Measurements from ENCODE around the gene IL1A.

The IL1A gene

GRCh38 chr2:112792419-112792818 is 8.1 kb upstream of the IL1A start:
- no peaks in the 10 kb centered on the region for H3K79me2 ChIP-seq (ENCODE audit: insufficient read depth, low read length)
- DNase-seq (no peak), ATAC-seq (ENCODE audit: insufficient read depth, low read depth) (no peak)
- H3K27me3 ChIP-seq (ENCODE audit: insufficient read depth, low read length, poor library complexity) = no peaks in the 10 kb centered on the region
- no peak overlapping the region for H3K9ac ChIP-seq (ENCODE audit: low read depth, low read length)
- no peaks in the 10 kb centered on the region for H4K20me1 ChIP-seq (ENCODE audit: insufficient read depth, low read length)
- H3K4me1 ChIP-seq (ENCODE audit: insufficient read depth, low read length) = peaks cover 3% of the 10 kb centered on the region; the same call in 1 of the 2 replicates
- H3K9me3 ChIP-seq (ENCODE audit: insufficient read depth, low read length, severe bottlenecking) = no peaks in the 10 kb centered on the region
- no peaks in the 10 kb centered on the region for H3K36me3 ChIP-seq (ENCODE audit: insufficient read depth, low read length)
- no peak overlapping the region for H3K4me3 ChIP-seq (ENCODE audit: low read depth in 1 of 2, low read length in 2 of 2)
- H3K4me2 ChIP-seq (ENCODE audit: insufficient read depth, low read length) = no peak overlapping the region
- H2AFZ ChIP-seq (ENCODE audit: low read depth, low read length) = no peak overlapping the region
- no peak overlapping the region for H3K27ac ChIP-seq (ENCODE audit: low read length)
- TF ChIP-seq EZH2 (IDR thresholded peaks at IDR 0.05; ENCODE audit: borderline replicate concordance, low read depth, low read length, severe bottlenecking) (no peak), CTCF (IDR thresholded peaks at IDR 0.05; ENCODE audit: borderline replicate concordance, extremely low read depth, low read length, poor library complexity, severe bottlenecking) (no peak)

GRCh38 chr2:112791693-112792230 is 7.5 kb upstream of the IL1A start:
- Histone ChIP-seq H3K79me2 (ENCODE audit: insufficient read depth, low read length) (no peaks in the 10 kb centered on the region), H2AFZ (ENCODE audit: low read depth, low read length) (no peak overlapping the region), H3K36me3 (ENCODE audit: insufficient read depth, low read length) (no peaks in the 10 kb centered on the region), H3K4me3 (ENCODE audit: low read depth in 1 of 2, low read length in 2 of 2) (no peak overlapping the region), H3K9ac (ENCODE audit: low read depth, low read length) (no peak overlapping the region), H3K9me3 (ENCODE audit: insufficient read depth, low read length, severe bottlenecking) (no peaks in the 10 kb centered on the region), H3K4me2 (ENCODE audit: insufficient read depth, low read length) (no peak overlapping the region), H3K4me1 (ENCODE audit: insufficient read depth, low read length) (peaks cover 3% of the 10 kb centered on the region; the same call in 1 of the 2 replicates), H3K27me3 (ENCODE audit: insufficient read depth, low read length, poor library complexity) (no peaks in the 10 kb centered on the region), H4K20me1 (ENCODE audit: insufficient read depth, low read length) (no peaks in the 10 kb centered on the region), H3K27ac (ENCODE audit: low read length) (no peak overlapping the region)
- DNase-seq = no peak
- ATAC-seq (ENCODE audit: insufficient read depth, low read depth) = no peak
- TF ChIP-seq CTCF (IDR thresholded peaks at IDR 0.05; ENCODE audit: borderline replicate concordance, extremely low read depth, low read length, poor library complexity, severe bottlenecking) = no peak
- no peak for TF ChIP-seq EZH2 (IDR thresholded peaks at IDR 0.05; ENCODE audit: borderline replicate concordance, low read depth, low read length, severe bottlenecking)

GRCh38 chr2:112791019-112791418 is 6.7 kb upstream of the IL1A start:
- Histone ChIP-seq H3K79me2 (ENCODE audit: insufficient read depth, low read length) (no peaks in the 10 kb centered on the region), H3K4me2 (ENCODE audit: insufficient read depth, low read length) (no peak overlapping the region), H3K36me3 (ENCODE audit: insufficient read depth, low read length) (no peaks in the 10 kb centered on the region), H3K4me3 (ENCODE audit: low read depth in 1 of 2, low read length in 2 of 2) (no peak overlapping the region), H3K9me3 (ENCODE audit: insufficient read depth, low read length, severe bottlenecking) (no peaks in the 10 kb centered on the region), H3K4me1 (ENCODE audit: insufficient read depth, low read length) (peaks cover 3% of the 10 kb centered on the region; the same call in 1 of the 2 replicates), H2AFZ (ENCODE audit: low read depth, low read length) (no peak overlapping the region), H3K27me3 (ENCODE audit: insufficient read depth, low read length, poor library complexity) (no peaks in the 10 kb centered on the region), H3K9ac (ENCODE audit: low read depth, low read length) (no peak overlapping the region), H4K20me1 (ENCODE audit: insufficient read depth, low read length) (no peaks in the 10 kb centered on the region), H3K27ac (ENCODE audit: low read length) (no peak overlapping the region)
- TF ChIP-seq CTCF (IDR thresholded peaks at IDR 0.05; ENCODE audit: borderline replicate concordance, extremely low read depth, low read length, poor library complexity, severe bottlenecking) (no peak), EZH2 (IDR thresholded peaks at IDR 0.05; ENCODE audit: borderline replicate concordance, low read depth, low read length, severe bottlenecking) (no peak)
- ATAC-seq (ENCODE audit: insufficient read depth, low read depth) (no peak), DNase-seq (no peak)

Data from DND-41 (cell line).